GM12878 (cell line): ENCODE data around the gene SERTAD2. TPM values are rescaled to one million over a fixed set of nuclear protein-coding genes. Genes with fewer than 3 reads are reported as not detected.

Experiments
- ASH2L ChIP-seq: fragments of 300-600, 200-600 bp; sonication (generic); IDR thresholded peaks from 2 replicates; pipeline ENCODE4 v1.6.1; 2017; ENCODE audit warnings: low read depth, mild to moderate bottlenecking, borderline replicate concordance
- ATF7 ChIP-seq: fragments of 450-650 bp; IDR thresholded peaks from 2 replicates; pipeline ENCODE4 v1.6.1; 2016; ENCODE audit warnings: low read depth, mild to moderate bottlenecking
- BHLHE40 ChIP-seq, 2 experiments: fragments of 450-650 bp in 1 of 2; IDR thresholded peaks; 2 replicates each; pipeline ENCODE4 v1.6.1; 2011 to 2017; ENCODE audit warnings: low read depth in 2 of 2, borderline replicate concordance in 1 of 2, improper control_type of control experiment in 1 of 2, low read length in 1 of 2, mild to moderate bottlenecking in 1 of 2
- CHD2 ChIP-seq: IDR thresholded peaks from 2 replicates; pipeline ENCODE4 v1.6.1; 2011; ENCODE audit warnings: low read depth, low read length, improper control_type of control experiment, borderline replicate concordance
- EED ChIP-seq: sonication (generic); IDR thresholded peaks from 2 replicates; pipeline ENCODE4 v1.6.1; 2016; ENCODE audit warnings: antibody characterized with exemption, low read depth
- EP300 ChIP-seq, 2 experiments: fragments of 150-350 bp in 1 of 2; IDR thresholded peaks; 2 replicates each; pipeline ENCODE4 v1.6.1; 2011 to 2012; ENCODE audit warnings: low read depth in 2 of 2, low read length in 2 of 2, borderline replicate concordance in 1 of 2, improper control_type of control experiment in 1 of 2, inconsistent platforms in 1 of 2; ENCODE audit not compliant: control insufficient read depth in 1 of 2
- ESRRA ChIP-seq: IDR thresholded peaks from 2 replicates; pipeline ENCODE4 v1.6.1; 2012; ENCODE audit warnings: mild to moderate bottlenecking, low read length, improper control_type of control experiment
- HDAC6 ChIP-seq: fragments of 200-600 bp; sonication (generic); IDR thresholded peaks from one replicate; pipeline ENCODE4 v1.8.0; 2017; ENCODE audit warnings: antibody characterized with exemption; ENCODE audit not compliant: unreplicated experiment
- MEF2A ChIP-seq: IDR thresholded peaks from 2 replicates; pipeline ENCODE4 v1.6.1; 2011; ENCODE audit warnings: low read depth, mild to moderate bottlenecking, low read length, moderate library complexity; ENCODE audit not compliant: insufficient read depth
- MTA3 ChIP-seq: IDR thresholded peaks from 2 replicates; pipeline ENCODE4 v1.6.1; 2012; ENCODE audit warnings: low read length, inconsistent platforms, borderline replicate concordance
- PAX5 ChIP-seq: IDR thresholded peaks from 2 replicates; pipeline ENCODE4 v1.6.1; 2011; ENCODE audit warnings: low read depth, low read length, borderline replicate concordance
- PKNOX1 ChIP-seq: fragments of 450-650 bp; IDR thresholded peaks from 2 replicates; pipeline ENCODE4 v1.6.1; 2016; ENCODE audit warnings: mild to moderate bottlenecking
- POU2F2 ChIP-seq: IDR thresholded peaks from 3 replicates; pipeline ENCODE4 v1.6.1; 2011; ENCODE audit warnings: low read depth, mild to moderate bottlenecking, low read length, borderline replicate concordance
- RAD21 ChIP-seq: IDR thresholded peaks from 2 replicates; pipeline ENCODE4 v1.6.1; 2011; ENCODE audit warnings: mild to moderate bottlenecking, low read depth, low read length, moderate library complexity; ENCODE audit not compliant: insufficient read depth
- RBBP5 ChIP-seq: fragments of 200-600 bp; sonication (generic); conservative IDR thresholded peaks from 2 replicates; pipeline ENCODE4 v1.6.1; 2016
- SIN3A ChIP-seq: IDR thresholded peaks from 2 replicates; pipeline ENCODE4 v1.6.1; 2012; ENCODE audit warnings: low read depth, low read length, improper control_type of control experiment
- SIX5 ChIP-seq: IDR thresholded peaks from 2 replicates; pipeline ENCODE4 v1.6.1; 2011; ENCODE audit warnings: mild to moderate bottlenecking, low read depth, low read length, moderate library complexity; ENCODE audit not compliant: severe bottlenecking
- STAT1 ChIP-seq: fragments of 450-650 bp; conservative IDR thresholded peaks from 2 replicates; pipeline ENCODE4 v1.6.1; 2014; ENCODE audit warnings: antibody characterized with exemption, mild to moderate bottlenecking
- STAT3 ChIP-seq: IDR thresholded peaks from 2 replicates; pipeline ENCODE4 v1.6.1; 2011; ENCODE audit warnings: low read depth, low read length, improper control_type of control experiment
- SUPT20H ChIP-seq: IDR thresholded peaks from 2 replicates; pipeline ENCODE4 v1.6.1; 2011; ENCODE audit warnings: low read depth, mild to moderate bottlenecking, low read length, moderate library complexity, borderline replicate concordance; ENCODE audit not compliant: control insufficient read depth
- SUZ12 ChIP-seq: fragments of 200-600 bp; sonication (generic); IDR thresholded peaks from one replicate; pipeline ENCODE4 v1.6.1; 2018; ENCODE audit warnings: antibody characterized with exemption, mild to moderate bottlenecking; ENCODE audit not compliant: unreplicated experiment
- TAF1 ChIP-seq: IDR thresholded peaks from 2 replicates; pipeline ENCODE4 v1.6.1; 2011; ENCODE audit warnings: mild to moderate bottlenecking, low read depth, low read length, borderline replicate concordance
- USF1 ChIP-seq: IDR thresholded peaks from 2 replicates; pipeline ENCODE4 v1.6.1; 2011; ENCODE audit warnings: borderline replicate concordance, low read depth, mild to moderate bottlenecking, moderate library complexity, mixed read lengths, low read length; ENCODE audit not compliant: insufficient read depth; ENCODE audit errors: extremely low read length
- ZBED1 ChIP-seq: IDR thresholded peaks from 2 replicates; pipeline ENCODE4 v1.6.1; 2016; ENCODE audit warnings: borderline replicate concordance
- ZBTB11 ChIP-seq: fragments of 450-650 bp; formaldehyde crosslinking; IDR thresholded peaks from 2 replicates; pipeline ENCODE4 v1.5.0; 2022; ENCODE audit warnings: mild to moderate bottlenecking, missing genetic modification characterization
- ZNF207 ChIP-seq: fragments of 450-650 bp; IDR thresholded peaks from 2 replicates; pipeline ENCODE4 v1.6.1; 2014; ENCODE audit warnings: antibody characterized with exemption, mild to moderate bottlenecking, borderline replicate concordance
- polyA plus RNA-seq, 11 experiments: library from polyadenylated mRNA; depleted of rRNA in 4 of 11; unstranded in 6 of 11; stranded (reverse) in 5 of 11; fragments of >200 nt; fragmentation: Nextera tagmentation in 4 of 11; fragmentation: Illumina TruSeq in 1 of 11; extraction: Ambion mirVana in 4 of 11; extraction: Trizol in 1 of 11; gene quantifications; 1 replicate in 1 of 11; 2 replicates in 10 of 11; pipeline versions ENCODE4 v1.2.1 to v1.2.3, GENCODE V29; 2011 to 2016; ENCODE audit warnings: inconsistent platforms in 2 of 11, missing spikeins in 2 of 11, low read depth in 1 of 11
- total RNA-seq, 4 experiments: library from RNA; depleted of rRNA in 3 of 4; stranded (reverse); fragments of >200 nt in 3 of 4; fragmentation: Illumina TruSeq in 1 of 4; extraction: Trizol in 1 of 4; gene quantifications; 2 replicates each; pipeline versions ENCODE4 v1.2.1 to v1.2.3, GENCODE V29; 2013 to 2021

SERTAD2 gene
- total and polyA plus RNA-seq, 10 of the 15 experiments (the other 5 are each of a cell fraction or from before 2014, with no cell fraction given): 7.9 to 28.7 (median 20.1) TPM

- no peak for TF ChIP-seq SIN3A
- TF ChIP-seq EED: no peak
- no peak for TF ChIP-seq CHD2
- TF ChIP-seq PAX5: no peak
- TF ChIP-seq BHLHE40 (IDR thresholded peaks at IDR 0.05; ENCODE audit: borderline replicate concordance in 1 of 2, low read depth in 2 of 2, low read length in 1 of 2): no peak
- 0 out of 2 replicates have a peak, but pooled peaks have one; percentile 19 for TF ChIP-seq RAD21
- TF ChIP-seq PKNOX1: peak; percentile 7; the same call in 1 of the 2 replicates
- no peak for TF ChIP-seq ZBTB11 (CRISPR knock-in tag)
- no peak for TF ChIP-seq SUPT20H
- TF ChIP-seq ASH2L: no peak
- TF ChIP-seq HDAC6: no peak
- no peak for TF ChIP-seq MTA3
- TF ChIP-seq ATF7: 0 out of 2 replicates have a peak, but pooled peaks have one; percentile 7
- no peak for TF ChIP-seq ZBED1
- TF ChIP-seq TAF1: no peak
- no peak for TF ChIP-seq POU2F2
- TF ChIP-seq USF1: no peak
- TF ChIP-seq SIX5: no peak
- peak; percentile 43 to 56; a peak in 1 of 4 replicates for TF ChIP-seq EP300 (IDR thresholded peaks at IDR 0.05; ENCODE audit: borderline replicate concordance in 1 of 2, control insufficient read depth in 1 of 2, low read depth in 2 of 2, low read length in 2 of 2)
- no peak for TF ChIP-seq SUZ12
- 0 out of 2 replicates have a peak, but pooled peaks have one; percentile 18 for TF ChIP-seq RBBP5
- no peak for TF ChIP-seq STAT3
- TF ChIP-seq ZNF207: no peak
- no peak for TF ChIP-seq ESRRA
- peak; percentile 50; the same call in 1 of the 2 replicates for TF ChIP-seq MEF2A
- no peak for TF ChIP-seq STAT1
Observed at GRCh38 chr2:64700133-64700809, 46.6 kb upstream of the SERTAD2 start (continued).
